ENCODE measurements around the gene HAPLN3. TPM values are rescaled to one million over a fixed set of nuclear protein-coding genes. Genes with fewer than 3 reads are reported as not detected.

HAPLN3 gene
- total RNA-seq, 8 experiments from 2014 or later: 0.16 to 2.6 (median 1.2) TPM

DNA sequence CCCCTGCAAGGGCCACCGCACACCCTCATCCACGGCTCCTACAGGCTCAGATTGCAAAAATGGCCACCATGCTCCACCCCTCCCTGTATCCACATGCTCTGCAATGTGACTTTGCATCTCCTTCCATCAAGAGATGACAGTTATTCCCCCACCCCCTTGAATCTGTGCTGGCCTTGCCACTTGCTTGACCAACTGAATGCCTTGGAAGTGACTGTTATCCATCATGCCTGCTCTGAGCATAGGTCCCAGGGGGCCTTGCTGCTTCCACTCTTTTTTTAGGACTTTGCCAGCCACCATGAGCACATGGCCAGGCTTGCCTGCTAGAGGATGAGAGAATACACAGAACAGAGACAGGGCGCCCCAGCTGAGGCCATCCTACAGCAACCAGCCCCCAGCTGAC, 13.6 kb downstream of the HAPLN3 start:
- ATAC-seq (replicated peaks in 6 of 8): peak in 4 of 8 experiments; percentile 26 to 91 (median 90)
- WGBS, 10 experiments: 80 to 100% (median 100%) methylated on average over 1 to 3 of the region's 3 CpGs; no CpG with 5 or more reads in 7 of the 10 experiments
- Histone ChIP-seq H3K4me3 (no peak overlapping the region), H3K4me1 (replicated peaks in 1 of 2) (peaks cover 4 to 9% of the 10 kb centered on the region in 2 donors), H3K27ac (peak overlapping the region in 1 of 2 donors; percentile 59)
- in situ Hi-C loops (cut with MboI; ENCODE audit: low pct_unique_long_range_greater_than_20kb in 2 of 9, low sequenced_read_pairs in 9 of 9, unreplicated experiment in 9 of 9): no loop called here

DNA sequence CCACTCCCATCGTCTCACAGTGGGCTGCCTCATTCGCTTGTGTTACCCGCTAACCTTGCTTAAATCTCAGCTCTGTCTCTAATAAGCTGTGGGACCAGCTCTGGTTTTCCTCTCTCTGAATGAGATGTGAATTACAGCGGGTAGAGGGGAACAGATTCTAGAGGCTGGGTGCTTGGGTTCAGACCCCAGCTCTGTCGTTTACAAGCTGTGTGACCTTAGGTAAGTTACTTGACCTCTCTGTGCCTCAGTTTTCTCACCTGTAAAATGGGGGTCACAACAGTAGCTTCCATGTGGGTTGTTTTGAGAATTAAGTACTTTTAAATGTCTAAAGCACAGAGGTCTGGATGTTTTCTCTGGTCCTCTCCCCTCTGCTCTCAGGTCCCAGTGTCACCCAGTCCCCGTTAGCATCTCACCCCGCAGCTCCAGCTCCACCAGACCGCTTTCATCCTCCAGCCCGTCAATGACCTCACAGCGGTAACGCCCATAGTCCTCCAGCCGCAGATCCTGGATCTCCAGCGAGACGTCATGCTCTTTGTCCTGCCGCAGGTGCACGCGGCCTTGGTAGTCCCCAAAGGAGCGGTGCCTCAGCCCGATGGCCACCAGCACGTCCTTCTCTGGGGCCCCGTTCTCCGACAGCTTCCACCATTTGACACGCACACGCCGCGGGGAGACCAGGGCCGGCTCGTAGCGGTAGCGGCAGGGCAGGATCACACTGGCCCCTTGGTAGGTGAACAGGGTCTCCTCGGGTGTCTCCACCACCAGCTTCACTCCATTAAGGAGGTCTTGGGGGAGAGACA, 14.2 kb downstream of the HAPLN3 start:
- 88 to 100% (median 98%) methylated on average over 1 to 19 of the region's 31 CpGs; no CpG with 5 or more reads in 3 of the 10 experiments for WGBS, 10 experiments
- ATAC-seq (replicated peaks in 6 of 8): no peak
- in situ Hi-C loops (cut with MboI; ENCODE audit: low pct_unique_long_range_greater_than_20kb in 2 of 9, low sequenced_read_pairs in 9 of 9, unreplicated experiment in 9 of 9): no loop called here
- peaks cover 4 to 9% of the 10 kb centered on the region in 2 donors for H3K4me1 ChIP-seq (replicated peaks in 1 of 2)
- H3K4me3 ChIP-seq: no peak overlapping the region
- peak overlapping the region in 1 of 2 donors; percentile 59 for H3K27ac ChIP-seq

DNA sequence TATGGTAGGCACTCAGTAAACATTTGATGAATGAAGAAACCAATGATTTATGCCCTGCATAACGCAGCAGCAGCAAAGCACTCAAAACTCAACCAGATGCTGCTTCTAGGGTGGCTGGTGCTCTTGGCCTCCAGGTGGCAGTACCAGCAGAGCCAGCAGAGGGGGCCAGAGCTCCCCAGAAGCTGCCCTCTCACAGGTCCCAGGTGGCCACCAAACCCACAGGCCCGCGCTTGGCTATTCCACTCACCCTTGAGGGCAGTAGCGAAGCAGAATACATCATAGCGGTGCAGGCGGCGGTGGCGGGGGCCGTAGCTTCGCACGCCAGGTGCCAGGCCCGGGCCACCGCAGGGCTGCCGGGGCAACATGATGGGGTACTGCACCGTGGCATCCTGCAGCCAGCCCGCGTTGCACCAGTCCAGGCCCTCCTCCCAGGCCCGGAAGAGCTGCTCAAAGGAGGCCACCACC, 16.6 kb downstream of the HAPLN3 start:
- WGBS, 10 experiments: 70 to 93% (median 88%) methylated on average over 4 to 11 of the region's 18 CpGs; no CpG with 5 or more reads in 7 of the 10 experiments
- peak; percentile 61 to 98 (median 83) for ATAC-seq (replicated peaks in 6 of 8)
- Histone ChIP-seq H3K4me3 (no peak overlapping the region), H3K27ac (no peak overlapping the region), H3K4me1 (replicated peaks in 1 of 2) (peaks cover 4 to 9% of the 10 kb centered on the region in 2 donors)
- in situ Hi-C loops (cut with MboI; ENCODE audit: low pct_unique_long_range_greater_than_20kb in 2 of 9, low sequenced_read_pairs in 9 of 9, unreplicated experiment in 9 of 9): no loop called here

DNA sequence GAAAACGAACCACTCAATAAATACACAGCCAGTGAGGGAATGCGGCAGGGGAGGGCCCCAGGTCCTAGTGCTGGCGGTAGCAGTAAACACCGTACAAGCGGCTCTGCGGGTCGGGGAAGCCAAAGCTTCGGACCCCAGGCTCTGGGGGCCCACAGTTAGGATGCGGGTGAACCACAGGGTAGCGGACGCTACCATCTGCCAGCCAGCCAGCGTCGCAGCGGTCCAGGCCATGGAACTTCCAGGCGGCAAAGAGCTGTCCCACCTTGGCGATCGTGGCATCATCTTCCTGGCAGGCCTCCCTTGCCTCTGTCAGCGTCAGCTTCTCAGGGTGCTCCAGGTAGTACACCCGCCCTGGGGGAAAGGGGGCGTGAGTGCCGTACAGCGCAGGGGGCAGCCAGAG, 17.4 kb downstream of the HAPLN3 start:
- WGBS, 10 experiments: 33 to 100% (median 80%) methylated on average over 1 to 9 of the region's 22 CpGs; no CpG with 5 or more reads in 3 of the 10 experiments
- in situ Hi-C loops (cut with MboI; ENCODE audit: low pct_unique_long_range_greater_than_20kb in 2 of 9, low sequenced_read_pairs in 9 of 9, unreplicated experiment in 9 of 9): no loop called here

DNA sequence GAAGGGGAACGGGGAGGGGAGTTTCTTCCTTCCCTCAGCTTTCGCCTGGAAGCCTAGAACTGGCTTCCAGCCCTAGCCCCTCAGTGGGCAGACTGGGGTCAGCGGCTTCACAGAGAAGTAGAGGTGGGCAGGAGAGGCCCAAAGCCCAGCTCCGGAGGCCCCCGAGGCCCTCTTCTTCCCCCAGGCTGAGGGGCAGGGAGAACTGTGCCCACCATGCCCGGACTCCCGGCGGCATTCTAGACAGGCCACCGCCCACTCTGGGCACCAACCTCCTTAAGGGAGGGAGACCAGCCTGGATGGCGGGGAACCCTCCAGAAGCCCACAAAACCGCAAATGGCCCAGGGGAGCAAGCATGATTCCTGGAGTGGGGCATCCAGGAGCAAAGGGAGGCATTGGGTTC, 17.9 kb downstream of the HAPLN3 start:
- 60 to 100% (median 90%) methylated on average over 1 to 4 of the region's 11 CpGs; no CpG with 5 or more reads in 4 of the 10 experiments for WGBS, 10 experiments
- in situ Hi-C loops (cut with MboI; ENCODE audit: low pct_unique_long_range_greater_than_20kb in 2 of 9, low sequenced_read_pairs in 9 of 9, unreplicated experiment in 9 of 9): no loop called here
- no peak for ATAC-seq (replicated peaks in 6 of 8)
- Histone ChIP-seq H3K27ac (no peak overlapping the region), H3K4me1 (replicated peaks in 1 of 2) (peaks cover 4 to 9% of the 10 kb centered on the region in 2 donors), H3K4me3 (no peak overlapping the region)

More for the DNA sequence above, 17.4 kb downstream of the HAPLN3 start:
- Histone ChIP-seq H3K27ac (no peak overlapping the region), H3K4me3 (no peak overlapping the region), H3K4me1 (replicated peaks in 1 of 2) (peaks cover 4 to 9% of the 10 kb centered on the region in 2 donors)
- no peak for ATAC-seq (replicated peaks in 6 of 8)

DNA sequence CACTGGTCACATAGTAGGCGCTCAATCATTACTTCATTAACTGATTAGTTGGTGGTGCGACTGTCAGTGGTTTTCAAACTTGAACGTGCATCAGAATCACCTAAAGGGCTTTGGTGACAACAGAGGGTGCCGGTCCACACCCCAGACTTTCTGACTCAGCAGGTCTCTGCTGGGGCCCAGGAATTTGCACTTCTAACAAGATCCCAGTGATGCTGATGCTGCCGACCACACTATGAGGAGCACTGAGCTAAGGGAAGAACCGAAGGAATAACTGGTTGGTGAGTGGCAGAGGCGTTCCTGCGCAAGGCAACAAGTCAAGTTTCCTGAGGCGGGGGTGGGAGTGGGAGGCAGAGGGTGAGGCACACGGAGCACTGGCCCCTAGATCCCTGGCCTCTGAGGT, 18.8 kb downstream of the HAPLN3 start:
- Histone ChIP-seq H3K4me3 (no peak overlapping the region), H3K27ac (no peak overlapping the region), H3K4me1 (replicated peaks in 1 of 2) (peaks cover 0 to 2% of the 10 kb centered on the region in 2 donors)
- peak in 2 of 8 experiments; percentile 29 to 58 for ATAC-seq (replicated peaks in 6 of 8)
- WGBS, 10 experiments: 46 to 100% (median 86%) methylated on average over 2 to 7 of the region's 10 CpGs; no CpG with 5 or more reads in 2 of the 10 experiments
- in situ Hi-C loops (cut with MboI; ENCODE audit: low pct_unique_long_range_greater_than_20kb in 2 of 9, low sequenced_read_pairs in 9 of 9, unreplicated experiment in 9 of 9): no loop called here

DNA sequence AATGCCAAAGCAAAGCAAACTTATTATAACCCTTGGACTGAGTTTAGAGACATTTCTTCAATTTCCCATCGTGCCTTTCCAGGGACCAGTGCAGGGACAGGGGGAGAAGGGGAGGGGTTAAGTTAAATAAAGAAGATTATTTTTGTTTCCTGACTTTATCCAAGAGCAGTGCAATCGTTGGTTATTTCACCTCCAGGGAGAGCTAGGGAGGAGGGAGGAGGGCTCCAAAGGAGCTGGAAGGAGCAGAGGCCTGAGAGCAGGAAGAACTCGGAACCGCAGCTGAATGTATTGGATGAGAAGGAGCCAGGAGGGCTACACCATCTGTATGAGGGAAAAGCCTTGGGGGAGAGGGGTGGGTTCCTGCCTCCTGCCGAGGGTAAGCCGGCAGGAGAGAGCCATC, 20.7 kb downstream of the HAPLN3 start:
- in situ Hi-C loops (cut with MboI; ENCODE audit: low pct_unique_long_range_greater_than_20kb in 2 of 9, low sequenced_read_pairs in 9 of 9, unreplicated experiment in 9 of 9): no loop called here
- WGBS, 10 experiments: 0 to 100% (median 50%) methylated on average over 1 to 3 of the region's 6 CpGs; no CpG with 5 or more reads in 1 of the 10 experiments
- ATAC-seq (replicated peaks in 6 of 8): no peak
- no peak overlapping the region for H3K27ac ChIP-seq
- no peaks in the 10 kb centered on the region for H3K4me1 ChIP-seq (replicated peaks in 1 of 2)
- H3K4me3 ChIP-seq: no peak overlapping the region

DNA sequence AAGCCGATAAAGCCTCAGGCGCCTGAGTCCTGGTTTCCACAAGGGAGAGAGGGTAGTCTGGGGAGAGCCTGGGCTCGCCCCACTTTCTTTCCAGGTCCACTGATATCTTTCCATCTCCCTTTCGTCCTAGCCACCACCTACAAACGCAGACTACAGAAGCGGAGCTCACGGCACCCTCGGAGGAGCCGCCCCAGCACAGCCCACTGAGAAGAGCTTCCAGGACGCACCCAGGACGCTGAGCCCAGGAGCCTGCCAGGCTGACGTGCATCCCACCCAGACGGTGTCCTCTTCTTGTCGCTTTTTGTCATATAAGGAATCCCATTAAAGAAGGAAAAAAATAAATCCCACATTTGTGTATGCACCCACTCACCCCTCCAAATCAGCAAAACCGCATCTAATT, 21.1 kb downstream of the HAPLN3 start:
- H3K4me3 ChIP-seq: no peak overlapping the region
- H3K4me1 ChIP-seq (replicated peaks in 1 of 2): no peaks in the 10 kb centered on the region
- no peak overlapping the region for H3K27ac ChIP-seq
- in situ Hi-C loops (cut with MboI; ENCODE audit: low pct_unique_long_range_greater_than_20kb in 2 of 9, low sequenced_read_pairs in 9 of 9, unreplicated experiment in 9 of 9): no loop called here
- no peak for ATAC-seq (replicated peaks in 6 of 8)
- 40 to 100% (median 97%) methylated on average over 1 to 6 of the region's 15 CpGs; no CpG with 5 or more reads in 2 of the 10 experiments for WGBS, 10 experiments

DNA sequence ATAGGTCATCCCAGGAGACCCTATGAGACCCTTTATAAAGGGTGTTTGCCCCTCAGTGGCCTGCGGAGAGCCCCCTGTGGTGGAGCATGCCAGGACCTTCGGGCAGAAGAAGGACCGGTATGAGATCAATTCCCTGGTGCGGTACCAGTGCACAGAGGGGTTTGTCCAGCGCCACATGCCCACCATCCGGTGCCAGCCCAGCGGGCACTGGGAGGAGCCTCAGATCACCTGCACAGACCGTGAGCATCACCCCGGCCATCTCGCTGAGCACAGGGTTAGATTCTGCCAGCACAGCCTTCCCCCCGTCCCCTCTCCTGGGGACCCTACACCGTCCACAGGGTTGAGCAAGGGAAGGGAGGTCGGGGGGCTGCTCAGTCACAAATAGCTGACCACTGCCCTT, 21.6 kb downstream of the HAPLN3 start:
- Histone ChIP-seq H3K4me3 (no peak overlapping the region), H3K27ac (no peak overlapping the region), H3K4me1 (replicated peaks in 1 of 2) (no peaks in the 10 kb centered on the region)
- WGBS, 10 experiments: 53 to 100% (median 78%) methylated on average over 1 to 5 of the region's 13 CpGs; no CpG with 5 or more reads in 4 of the 10 experiments
- no peak for ATAC-seq (replicated peaks in 6 of 8)
- in situ Hi-C loops (cut with MboI; ENCODE audit: low pct_unique_long_range_greater_than_20kb in 2 of 9, low sequenced_read_pairs in 9 of 9, unreplicated experiment in 9 of 9): no loop called here

DNA sequence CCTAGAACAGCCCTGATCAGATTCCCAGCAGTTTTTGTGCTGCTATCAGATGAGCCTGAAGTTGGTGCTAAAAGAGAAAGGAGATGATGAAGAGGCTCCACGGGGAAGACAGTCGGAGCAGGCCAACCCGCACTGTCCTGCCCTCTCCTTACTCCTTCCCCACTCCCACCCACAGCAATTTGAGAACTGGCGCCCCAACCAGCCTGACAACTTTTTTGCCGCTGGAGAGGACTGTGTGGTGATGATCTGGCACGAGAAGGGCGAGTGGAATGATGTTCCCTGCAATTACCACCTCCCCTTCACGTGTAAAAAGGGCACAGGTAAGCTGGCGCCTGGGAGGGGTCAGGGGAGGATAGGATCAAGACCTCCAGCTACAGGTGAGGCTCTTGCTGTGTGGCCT, 22.6 kb downstream of the HAPLN3 start:
- in situ Hi-C loops (cut with MboI; ENCODE audit: low pct_unique_long_range_greater_than_20kb in 2 of 9, low sequenced_read_pairs in 9 of 9, unreplicated experiment in 9 of 9): no loop called here
- H3K4me3 ChIP-seq: no peak overlapping the region
- H3K4me1 ChIP-seq (replicated peaks in 1 of 2): no peaks in the 10 kb centered on the region
- WGBS, 10 experiments: 59 to 100% (median 76%) methylated on average over 1 to 5 of the region's 9 CpGs; no CpG with 5 or more reads in 6 of the 10 experiments
- H3K27ac ChIP-seq: no peak overlapping the region
- ATAC-seq (replicated peaks in 6 of 8): no peak

DNA sequence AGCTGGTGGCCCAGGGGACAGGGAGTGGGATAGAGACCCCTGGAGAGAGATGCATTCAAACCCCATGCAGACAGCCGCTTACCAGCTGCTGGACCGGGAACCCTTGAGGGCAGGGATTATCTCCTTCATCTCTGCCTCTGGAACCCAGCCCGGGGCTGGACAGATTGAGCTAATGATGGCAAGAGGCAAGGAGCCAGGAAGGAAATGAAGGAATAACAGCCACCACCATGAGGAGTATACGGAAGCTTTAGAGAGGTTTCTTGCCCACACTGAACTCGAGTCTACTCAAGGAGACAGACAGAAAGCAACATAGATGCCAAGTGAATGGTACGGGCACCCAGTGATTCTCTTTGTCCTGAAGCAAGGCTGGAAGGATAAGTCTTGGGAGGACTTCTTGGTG, 23.2 kb downstream of the HAPLN3 start:
- no peak for ATAC-seq (replicated peaks in 6 of 8)
- Histone ChIP-seq H3K27ac (no peak overlapping the region), H3K4me3 (no peak overlapping the region), H3K4me1 (replicated peaks in 1 of 2) (no peaks in the 10 kb centered on the region)
- in situ Hi-C loops (cut with MboI; ENCODE audit: low pct_unique_long_range_greater_than_20kb in 2 of 9, low sequenced_read_pairs in 9 of 9, unreplicated experiment in 9 of 9): no loop called here
- 8 to 79% (median 57%) methylated on average over 1 to 6 of the region's 6 CpGs; no CpG with 5 or more reads in 5 of the 10 experiments for WGBS, 10 experiments

DNA sequence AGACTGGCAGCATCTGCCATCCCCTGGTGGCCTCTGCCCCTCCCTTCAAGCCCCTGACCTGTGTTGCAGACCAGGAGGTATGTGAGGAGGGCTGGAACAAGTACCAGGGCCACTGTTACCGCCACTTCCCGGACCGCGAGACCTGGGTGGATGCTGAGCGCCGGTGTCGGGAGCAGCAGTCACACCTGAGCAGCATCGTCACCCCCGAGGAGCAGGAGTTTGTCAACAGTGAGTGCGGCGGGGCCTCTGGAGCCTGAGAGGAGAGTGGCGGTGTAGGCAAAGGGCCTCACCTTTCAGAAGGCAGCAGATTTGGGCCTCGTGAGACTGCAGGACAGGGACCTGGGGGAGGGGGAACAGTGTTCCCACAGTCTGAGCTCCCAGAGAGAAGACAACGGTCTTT, 24.0 kb downstream of the HAPLN3 start:
- ATAC-seq (replicated peaks in 6 of 8): no peak

DNA sequence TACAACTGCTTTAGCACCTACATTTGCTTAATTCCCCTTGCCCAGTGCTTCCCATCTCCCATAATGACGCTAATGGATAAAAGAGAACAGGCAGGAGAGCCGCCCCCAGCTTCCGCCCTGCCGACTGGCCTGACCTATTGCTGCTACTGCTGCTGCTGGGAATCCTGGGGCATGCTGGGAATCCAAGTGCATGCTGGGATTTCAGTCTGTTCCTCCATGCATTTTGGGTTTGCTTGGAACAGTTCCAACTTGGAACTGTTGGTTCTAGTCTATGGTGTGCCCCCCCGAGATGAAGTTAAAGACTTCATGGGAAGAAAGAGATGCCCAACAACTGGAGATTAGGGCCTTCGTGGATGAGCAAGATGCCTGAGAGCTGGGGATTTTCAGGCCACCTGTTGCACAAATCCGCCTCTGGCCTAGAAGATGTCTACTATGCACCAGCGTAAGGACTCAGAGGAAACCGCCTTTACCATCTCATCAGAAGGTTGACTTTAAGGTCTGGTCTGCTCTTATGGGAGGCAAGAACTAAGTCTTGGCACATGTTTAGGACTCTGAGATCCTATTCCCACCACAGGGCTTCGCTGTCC, 29.0 kb downstream of the HAPLN3 start:
- in situ Hi-C loops (cut with MboI; ENCODE audit: low pct_unique_long_range_greater_than_20kb in 2 of 9, low sequenced_read_pairs in 9 of 9, unreplicated experiment in 9 of 9): no loop called here
- no peaks in the 10 kb centered on the region for H3K4me1 ChIP-seq (replicated peaks in 1 of 2)
- ATAC-seq (replicated peaks in 6 of 8): no peak
- 43 to 95% (median 80%) methylated on average over 1 to 6 of the region's 10 CpGs; no CpG with 5 or more reads in 2 of the 10 experiments for WGBS, 10 experiments
- H3K27ac ChIP-seq: no peak overlapping the region
- no peak overlapping the region for H3K4me3 ChIP-seq

More for the DNA sequence above, 24.0 kb downstream of the HAPLN3 start:
- in situ Hi-C loops (cut with MboI; ENCODE audit: low pct_unique_long_range_greater_than_20kb in 2 of 9, low sequenced_read_pairs in 9 of 9, unreplicated experiment in 9 of 9): no loop called here
- H3K4me1 ChIP-seq (replicated peaks in 1 of 2): no peaks in the 10 kb centered on the region
- 60 to 80% methylated on average over 1 of the region's 14 CpGs; no CpG with 5 or more reads in 8 of the 10 experiments for WGBS, 10 experiments
- H3K4me3 ChIP-seq: no peak overlapping the region
- no peak overlapping the region for H3K27ac ChIP-seq
